Stomach (tissue), 9 donors: ENCODE data around the gene CCDC6. TPM values are rescaled to one million over a fixed set of nuclear protein-coding genes. Genes with fewer than 3 reads are reported as not detected.
A peak's percentile ranks its signal among the peaks of the same experiment; 100 is the strongest.

ENCODE experiments used
- DNase-seq, 2 donors: peaks; one replicate each; pipeline versions ENCODE4 v3.0.0 to v3.0.0-alpha.2; 2013 to 2019
- H3K27ac ChIP-seq, 5 donors: fragments of 200-600 bp in 4 of 5; sonication (generic) in 4 of 5; one replicate each; pipeline ENCODE4 v1.5.1; 2013 to 2019; ENCODE audit warnings: mild to moderate bottlenecking in 1 of 5, moderate library complexity in 1 of 5
- H3K27me3 ChIP-seq, 3 donors: fragments of 200-600 bp; sonication (generic); one replicate each; pipeline ENCODE4 v1.5.1; 2017 to 2019; ENCODE audit warnings: mixed run types in 1 of 3
- H3K36me3 ChIP-seq, 4 donors: fragments of 200-600 bp; sonication (generic); 1 replicate in 3 of 4; 2 replicates in 1 of 4; pipeline ENCODE4 v1.5.1; 2016 to 2019
- H3K4me1 ChIP-seq, 4 donors: fragments of 200-600 bp; sonication (generic); one replicate each; pipeline ENCODE4 v1.5.1; 2016 to 2019
- H3K4me3 ChIP-seq, 4 donors: fragments of 200-600 bp; sonication (generic) in 3 of 4; one replicate each; pipeline ENCODE4 v1.5.1; 2016 to 2019; ENCODE audit warnings: mild to moderate bottlenecking in 1 of 4
- H3K9me3 ChIP-seq, 4 donors: fragments of 200-600 bp; sonication (generic); one replicate each; pipeline ENCODE4 v1.5.1; 2016 to 2019
- CTCF ChIP-seq, 7 experiments: fragments of 450-650 bp in 4 of 7; fragments of 200-600 bp in 3 of 7; sonication (generic) in 3 of 7; IDR thresholded peaks; one replicate each; pipeline ENCODE4 v1.5.1; 2016 to 2019; ENCODE audit warnings: antibody characterized with exemption in 7 of 7, control low read depth in 2 of 7, mild to moderate bottlenecking in 1 of 7
- EP300 ChIP-seq: sonication (generic); formaldehyde crosslinking; IDR thresholded peaks from one replicate; pipeline ENCODE4 v1.6.1; 2017; ENCODE audit warnings: antibody characterized with exemption
- POLR2A ChIP-seq, 4 donors: fragments of 450-650 bp; IDR thresholded peaks; one replicate each; pipeline ENCODE4 v1.6.1; 2016; ENCODE audit warnings: antibody characterized with exemption in 4 of 4, control low read depth in 2 of 4, mild to moderate bottlenecking in 1 of 4, moderate library complexity in 1 of 4
- POLR2AphosphoS5 ChIP-seq, 3 donors: sonication (generic); formaldehyde crosslinking; IDR thresholded peaks; one replicate each; pipeline ENCODE4 v1.6.1; 2016; ENCODE audit warnings: antibody characterized with exemption in 3 of 3
- WGBS, 5 donors: extraction: QIAGEN DNeasy Blood & Tissue Kit in 3 of 5; methylation state at CpG; one replicate each; pipeline versions ENCODE4 v1.1.5 to v1.1.7; 2013 to 2018; 5-methylcytosine and 5-hydroxymethylcytosine counted together
- intact Hi-C: fragments of 100-400 bp; cut with DNase I; formaldehyde crosslinking; loops from one replicate; pipeline ENCODE4 v1.15.1; 2023; ENCODE audit warnings: low total_unique reads
- polyA plus RNA-seq, 3 donors: library from polyadenylated mRNA; stranded (reverse); fragments of 200-250 nt; gene quantifications; one replicate each; pipeline ENCODE4 v1.2.3, GENCODE V29; 2013
- total RNA-seq, 5 donors: library from RNA; depleted of rRNA; stranded (reverse); fragments of >200 nt; gene quantifications; one replicate each; pipeline versions ENCODE4 v1.1.0 to v1.2.3, GENCODE V29; 2014 to 2016
- donor health status: healthy with polysubstance abuse.
- donor health status: Bipolar disorder and iron deficiency.
- donor health status: healthy.

Gene CCDC6
- total and polyA plus RNA-seq, 8 donors: 12.5 to 56.0 (median 17.0) TPM

DNA sequence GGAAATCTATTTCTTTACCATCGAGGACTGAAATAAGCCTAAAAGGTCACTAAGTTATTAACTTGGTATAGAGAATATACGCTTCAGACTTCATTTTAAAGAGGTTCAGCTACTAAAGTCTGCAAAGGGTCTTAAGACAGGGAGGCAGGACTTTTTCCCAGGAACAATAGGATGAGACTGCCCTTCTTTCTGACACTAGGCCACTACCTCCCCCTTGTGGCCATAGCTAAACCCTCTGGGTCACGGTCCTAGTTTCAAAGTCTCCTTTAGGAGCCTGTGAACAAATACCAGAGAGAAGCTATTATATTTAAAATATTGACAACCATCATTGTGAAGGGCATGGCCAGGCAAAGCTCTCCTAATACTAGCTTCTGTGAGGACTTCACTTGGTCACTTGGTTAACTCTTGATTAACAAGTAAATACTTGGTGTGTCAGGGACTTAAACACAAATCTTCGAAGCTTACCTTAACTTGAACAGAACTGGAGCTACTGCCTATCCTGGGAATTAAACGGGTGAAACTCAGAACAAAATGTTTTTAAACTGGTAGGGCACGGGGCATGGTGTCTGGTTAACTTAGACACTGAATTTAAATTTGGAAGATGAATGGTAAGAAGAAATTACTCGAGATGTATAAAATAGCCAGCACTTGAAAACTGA is 75.6 kb downstream of the CCDC6 start:
- peak; percentile 48 to 72 for DNase-seq
- TF ChIP-seq CTCF (IDR thresholded peaks at IDR 0.05): peak in 4 of 7 experiments; percentile 43 to 72 (median 61)
- no peak for TF ChIP-seq EP300
- no peak for TF ChIP-seq POLR2AphosphoS5 (IDR thresholded peaks at IDR 0.05)
- no peak for TF ChIP-seq POLR2A (IDR thresholded peaks at IDR 0.05)
- 77 to 82% (median 80%) methylated on average over 7 of the region's 7 CpGs for WGBS, 5 donors
- Histone ChIP-seq H3K4me3 (no peak overlapping the region), H3K36me3 (peaks cover 0 to 22% (median 15%) of the 10 kb centered on the region in 4 donors), H3K27ac (no peak overlapping the region), H3K27me3 (no peaks in the 10 kb centered on the region), H3K4me1 (peaks cover 0 to 52% (median 30%) of the 10 kb centered on the region in 4 donors), H3K9me3 (no peaks in the 10 kb centered on the region)
- intact Hi-C loops: no loop called here

- Histone ChIP-seq H3K4me1 (peaks cover 0 to 44% (median 25%) of the 10 kb centered on the region in 4 donors), H3K4me3 (no peak overlapping the region), H3K27ac (no peak overlapping the region), H3K27me3 (no peaks in the 10 kb centered on the region), H3K9me3 (no peaks in the 10 kb centered on the region), H3K36me3 (peaks cover 0 to 22% (median 16%) of the 10 kb centered on the region in 4 donors)
- intact Hi-C loops: no loop called here
- WGBS, 5 donors: 79 to 94% (median 85%) methylated on average over 3 of the region's 3 CpGs
- TF ChIP-seq CTCF (IDR thresholded peaks at IDR 0.05) (no peak), POLR2A (IDR thresholded peaks at IDR 0.05) (no peak)
- no peak for DNase-seq
Observed at GRCh38 chr10:59829601-59830000, 76.8 kb downstream of the CCDC6 start.

- TF ChIP-seq POLR2A (IDR thresholded peaks at IDR 0.05) (no peak), CTCF (IDR thresholded peaks at IDR 0.05) (no peak), POLR2AphosphoS5 (IDR thresholded peaks at IDR 0.05) (no peak), EP300 (no peak)
- Histone ChIP-seq H3K36me3 (peaks cover 0 to 22% (median 16%) of the 10 kb centered on the region in 4 donors), H3K27ac (no peak overlapping the region), H3K27me3 (no peaks in the 10 kb centered on the region), H3K9me3 (no peaks in the 10 kb centered on the region), H3K4me1 (peaks cover 0 to 38% (median 21%) of the 10 kb centered on the region in 4 donors), H3K4me3 (no peak overlapping the region)
- no peak for DNase-seq
- 8 to 32% (median 17%) methylated on average over 1 of the region's 1 CpG for WGBS, 5 donors
- intact Hi-C loops: no loop called here
Observed at GRCh38 chr10:59829024-59829423, 77.3 kb downstream of the CCDC6 start.

GRCh38 chr10:59825932-59826331 is 80.4 kb downstream of the CCDC6 start:
- no peak for DNase-seq
- peaks cover 0 to 5% (median 2%) of the 10 kb centered on the region in 4 donors for H3K36me3 ChIP-seq
- TF ChIP-seq POLR2AphosphoS5 (IDR thresholded peaks at IDR 0.05): no peak
- TF ChIP-seq POLR2A (IDR thresholded peaks at IDR 0.05): no peak
- TF ChIP-seq CTCF (IDR thresholded peaks at IDR 0.05): no peak
- no peak for TF ChIP-seq EP300
- intact Hi-C loops: no loop called here
- H3K9me3 ChIP-seq: no peaks in the 10 kb centered on the region
- H3K27ac ChIP-seq: no peak overlapping the region
- H3K4me1 ChIP-seq: peaks cover 0 to 39% (median 16%) of the 10 kb centered on the region in 4 donors
- no peaks in the 10 kb centered on the region for H3K27me3 ChIP-seq
- H3K4me3 ChIP-seq: no peak overlapping the region
